Karpas-422 (cell line): Measurements from ENCODE around the gene CDS2. TPM values are rescaled to one million over a fixed set of nuclear protein-coding genes. Genes with fewer than 3 reads are reported as not detected.

Source experiments
- DNase-seq: peaks from one replicate; pipeline ENCODE4 v3.0.0-alpha.2; 2015
- H2AFZ ChIP-seq: fragments of 200-600 bp; sonication (generic); 2 replicates; pipeline ENCODE4 v1.6.1; 2014; ENCODE audit warnings: antibody characterized with exemption, low read length, mixed read lengths
- H3K27ac ChIP-seq: fragments of 200-600 bp; sonication (generic); 2 replicates; pipeline ENCODE4 v1.5.1; 2014; ENCODE audit warnings: mild to moderate bottlenecking, low read length, moderate library complexity
- H3K27me3 ChIP-seq: fragments of 200-600 bp; sonication (generic); 2 replicates; pipeline ENCODE4 v1.6.1; 2014; ENCODE audit warnings: low read length, mixed read lengths
- H3K36me3 ChIP-seq: fragments of 200-600 bp; sonication (generic); 2 replicates; pipeline ENCODE4 v1.6.1; 2014; ENCODE audit warnings: low read length, mixed read lengths; ENCODE audit not compliant: insufficient read depth
- H3K4me1 ChIP-seq: fragments of 200-600 bp; sonication (generic); 2 replicates; pipeline ENCODE4 v1.6.1; 2014; ENCODE audit warnings: mild to moderate bottlenecking, low read length, mixed read lengths
- H3K4me2 ChIP-seq: fragments of 200-600 bp; sonication (generic); 2 replicates; pipeline ENCODE4 v1.6.1; 2014; ENCODE audit warnings: low read length, low read depth, mild to moderate bottlenecking; ENCODE audit not compliant: poor library complexity, severe bottlenecking
- H3K4me3 ChIP-seq: fragments of 200-600 bp; sonication (generic); 2 replicates; pipeline ENCODE4 v1.5.1; 2014; ENCODE audit warnings: mild to moderate bottlenecking, antibody characterized with exemption, low read length, mixed read lengths
- H3K79me2 ChIP-seq: fragments of 200-600 bp; sonication (generic); 2 replicates; pipeline ENCODE4 v1.6.1; 2014; ENCODE audit warnings: mild to moderate bottlenecking, low read length, mixed read lengths
- H3K9ac ChIP-seq: fragments of 200-600 bp; sonication (generic); 2 replicates; pipeline ENCODE4 v1.6.0; 2014; ENCODE audit warnings: low read length
- H3K9me2 ChIP-seq: fragments of 200-600 bp; sonication (generic), shearing (Covaris generic); replicated peaks from 2 replicates; pipeline ENCODE4 v1.6.0; 2014; ENCODE audit warnings: mild to moderate bottlenecking, low read length, moderate library complexity; ENCODE audit not compliant: insufficient read depth
- H3K9me3 ChIP-seq: fragments of 300-700, 200-600 bp; sonication (generic); 2 replicates; pipeline ENCODE4 v1.6.1; 2014; ENCODE audit warnings: low read length, mixed read lengths
- H4K20me1 ChIP-seq: fragments of 200-600 bp; sonication (generic); 2 replicates; pipeline ENCODE4 v1.6.1; 2014; ENCODE audit warnings: mild to moderate bottlenecking, antibody characterized with exemption, low read length, low read depth; ENCODE audit not compliant: insufficient read depth
- total RNA-seq: library from RNA; depleted of rRNA; stranded (reverse); fragments of >200 nt; shearing (Covaris generic); gene quantifications from 2 replicates; pipeline ENCODE4 v1.2.3, GENCODE V29; 2014; ENCODE audit warnings: low replicate concordance

The CDS2 gene
- total RNA-seq, 1 experiment from 2014 or later: 26.8 TPM

DNA sequence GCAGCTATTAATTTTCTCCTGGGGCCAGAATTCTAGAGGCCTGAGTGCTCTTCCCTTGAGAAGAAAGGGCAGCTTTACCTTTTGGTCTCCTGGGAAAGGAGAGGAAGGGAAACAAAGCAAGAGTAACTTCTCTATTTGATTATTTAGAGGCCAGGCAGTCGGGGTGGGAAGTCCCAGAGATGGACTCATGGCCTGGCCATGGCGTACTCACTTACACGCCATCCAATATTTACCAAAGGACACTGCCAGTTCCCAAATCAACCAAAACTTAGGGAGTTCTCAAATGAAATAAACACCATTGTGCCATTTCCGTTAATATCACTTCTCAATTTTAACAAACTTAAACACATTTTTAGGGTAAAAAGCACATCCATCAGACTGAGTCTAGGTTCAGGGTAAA lies 76.6 kb downstream of the CDS2 start:
- H3K4me1 ChIP-seq: peaks cover 13% of the 10 kb centered on the region
- H3K4me2 ChIP-seq: no peak overlapping the region
- no peaks in the 10 kb centered on the region for H3K9me2 ChIP-seq
- H3K27ac ChIP-seq: no peak overlapping the region
- DNase-seq: no peak
- no peaks in the 10 kb centered on the region; the same call in 1 of the 2 replicates for H3K36me3 ChIP-seq
- no peaks in the 10 kb centered on the region for H3K27me3 ChIP-seq
- no peak overlapping the region for H3K4me3 ChIP-seq
- H3K9ac ChIP-seq: no peak overlapping the region
- H3K9me3 ChIP-seq: no peaks in the 10 kb centered on the region
- H3K79me2 ChIP-seq: no peaks in the 10 kb centered on the region
- H2AFZ ChIP-seq: no peak overlapping the region
- H4K20me1 ChIP-seq: no peaks in the 10 kb centered on the region

DNA sequence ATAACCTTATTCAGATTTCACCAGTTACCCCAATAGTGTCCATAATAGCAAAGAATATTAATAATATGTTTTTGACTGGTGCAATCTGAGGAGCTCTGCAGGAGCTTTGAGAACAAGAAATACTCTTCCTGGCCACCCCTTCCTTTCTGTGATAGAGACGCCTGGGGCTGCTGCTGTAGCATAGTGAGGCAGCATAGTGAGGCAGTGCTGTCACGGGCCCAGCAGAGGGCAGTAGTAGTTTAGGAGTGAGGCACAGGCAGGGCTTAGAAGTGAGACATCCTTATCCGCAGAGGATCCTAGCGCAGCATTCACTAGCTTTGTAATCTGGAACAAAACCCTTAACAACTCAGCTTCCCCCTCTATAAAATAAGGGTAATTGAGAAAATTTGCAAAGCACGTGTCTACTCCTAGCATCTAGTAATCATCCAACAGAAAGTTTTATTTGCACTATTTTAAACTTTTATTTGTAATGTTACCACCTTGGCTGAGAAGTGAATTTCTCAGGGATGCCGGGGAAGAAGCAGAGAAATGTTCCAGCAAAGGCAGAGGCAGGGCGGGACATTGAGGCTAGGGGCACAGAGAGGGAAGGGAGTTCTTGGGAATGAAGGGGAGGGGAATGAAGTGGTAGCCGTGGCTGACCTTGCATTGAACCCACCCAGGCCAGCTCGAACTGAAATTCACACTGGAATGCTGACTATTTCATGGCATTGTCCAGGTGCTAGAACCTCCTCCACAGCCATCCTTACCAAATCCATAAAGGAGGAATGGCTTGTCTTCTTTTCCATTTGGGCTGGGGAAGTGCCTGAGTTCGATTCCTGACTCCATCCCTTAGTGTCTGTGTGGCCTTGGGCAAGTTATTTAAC lies 78.8 kb downstream of the CDS2 start:
- DNase-seq: peak; percentile 92
- no peaks in the 10 kb centered on the region for H3K79me2 ChIP-seq
- H2AFZ ChIP-seq: no peak overlapping the region
- no peaks in the 10 kb centered on the region for H3K36me3 ChIP-seq
- no peaks in the 10 kb centered on the region for H3K9me3 ChIP-seq
- H3K4me3 ChIP-seq: no peak overlapping the region
- H3K27ac ChIP-seq: no peak overlapping the region
- H4K20me1 ChIP-seq: no peaks in the 10 kb centered on the region
- H3K4me1 ChIP-seq: peaks cover 13% of the 10 kb centered on the region
- no peak overlapping the region for H3K9ac ChIP-seq
- H3K27me3 ChIP-seq: no peaks in the 10 kb centered on the region
- no peak overlapping the region for H3K4me2 ChIP-seq
- H3K9me2 ChIP-seq: no peaks in the 10 kb centered on the region

DNA sequence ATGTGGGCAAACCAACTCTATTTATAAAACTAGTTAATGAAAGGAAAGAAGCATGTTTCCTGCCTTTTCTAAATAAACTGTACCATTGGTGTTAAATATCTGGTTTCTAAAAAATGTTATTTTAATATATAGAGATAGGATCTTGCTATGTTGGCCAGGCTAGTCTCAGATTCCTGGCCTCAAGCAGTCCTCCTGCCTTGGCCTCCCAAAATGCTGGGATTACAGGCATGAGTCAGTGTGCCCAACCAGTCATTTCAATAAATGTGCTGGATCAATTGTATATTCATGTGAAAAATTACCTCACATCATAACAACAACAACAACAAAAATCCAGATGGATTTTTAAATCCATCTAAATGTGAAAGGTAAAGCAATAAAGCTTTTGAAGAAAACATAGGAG lies 80.3 kb downstream of the CDS2 start:
- Histone ChIP-seq H3K9me3 (no peaks in the 10 kb centered on the region), H2AFZ (no peak overlapping the region), H3K27ac (no peak overlapping the region), H3K9me2 (no peaks in the 10 kb centered on the region), H3K9ac (no peak overlapping the region), H3K4me3 (no peak overlapping the region), H3K36me3 (no peaks in the 10 kb centered on the region), H3K4me2 (no peak overlapping the region), H3K4me1 (peaks cover 11% of the 10 kb centered on the region), H3K79me2 (no peaks in the 10 kb centered on the region), H3K27me3 (no peaks in the 10 kb centered on the region), H4K20me1 (no peaks in the 10 kb centered on the region)
- DNase-seq: no peak

DNA sequence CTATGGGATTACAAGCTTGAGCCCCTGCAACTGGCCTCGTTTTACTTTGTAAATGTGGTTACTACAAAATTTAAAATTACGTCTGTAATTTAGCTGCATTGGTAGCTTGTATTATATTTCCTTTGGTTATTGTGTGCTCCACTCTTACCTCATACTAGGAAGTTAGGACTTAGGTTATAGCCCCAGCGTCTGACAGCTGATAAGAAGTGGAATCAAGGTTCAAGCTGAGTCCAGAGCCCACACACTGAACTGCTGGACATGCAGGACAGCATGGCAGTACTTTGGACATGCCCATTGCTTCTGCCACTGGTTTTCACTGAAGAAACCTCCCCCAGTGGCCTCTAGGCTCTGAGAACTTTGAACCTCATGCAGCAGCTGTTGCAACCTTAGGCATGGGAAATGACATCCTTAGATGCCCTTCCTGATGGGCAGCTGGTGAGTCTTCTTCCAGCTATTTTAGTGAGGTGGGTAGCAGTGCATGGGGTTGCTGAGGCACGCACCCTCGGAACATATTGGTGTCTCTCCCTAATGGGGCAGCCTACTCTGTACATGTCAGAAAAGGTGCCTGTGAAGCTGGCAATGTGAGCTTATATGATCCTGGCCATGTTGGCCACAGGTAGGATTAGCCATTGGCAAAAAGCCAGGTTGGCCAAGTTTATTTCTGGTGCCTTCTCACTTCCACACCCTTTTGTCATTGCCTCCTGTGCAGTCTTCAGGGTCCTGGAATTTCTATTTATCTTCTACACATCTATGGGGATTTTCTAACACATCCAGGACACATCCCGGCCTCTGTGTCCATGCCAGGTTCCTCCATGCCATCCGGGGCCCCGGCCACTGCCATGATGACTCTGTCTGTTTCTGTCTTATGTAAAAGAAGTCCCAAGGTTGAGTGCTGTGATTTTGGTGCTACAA lies 85.3 kb downstream of the CDS2 start:
- no peak overlapping the region for H3K27ac ChIP-seq
- H3K79me2 ChIP-seq: no peaks in the 10 kb centered on the region

DNA sequence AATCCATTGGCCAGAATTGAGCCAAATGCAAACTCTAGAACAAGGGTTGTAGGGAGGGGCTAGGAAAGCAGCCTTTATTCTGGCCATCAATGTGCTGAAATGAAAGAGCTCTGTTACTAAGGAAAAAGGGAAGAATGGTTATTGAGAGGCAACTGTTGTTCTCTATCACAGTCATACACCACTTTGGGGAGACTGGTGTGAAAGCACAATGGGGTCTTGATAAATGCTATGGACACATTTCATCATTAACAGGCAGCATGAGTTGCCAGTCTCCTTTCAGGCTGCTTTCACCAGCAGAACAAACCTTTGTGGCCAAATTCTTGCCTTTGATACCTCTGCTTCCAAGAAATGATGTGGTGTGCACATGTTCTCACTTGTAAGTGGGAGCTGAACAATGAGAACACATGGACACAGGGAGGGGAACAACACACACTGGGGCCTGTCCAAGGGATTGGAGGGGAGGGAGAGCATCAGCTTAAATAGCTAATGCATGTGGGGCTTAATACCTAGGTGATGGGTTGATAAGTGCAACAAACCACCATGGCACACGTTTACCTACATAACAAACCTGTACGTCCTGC lies 86.2 kb downstream of the CDS2 start:
- H3K9ac ChIP-seq: no peak overlapping the region
- H4K20me1 ChIP-seq: no peaks in the 10 kb centered on the region
- no peaks in the 10 kb centered on the region for H3K79me2 ChIP-seq
- no peaks in the 10 kb centered on the region for H3K27me3 ChIP-seq
- no peaks in the 10 kb centered on the region for H3K9me3 ChIP-seq
- H3K4me1 ChIP-seq: peaks cover 14% of the 10 kb centered on the region
- no peak overlapping the region for H3K4me2 ChIP-seq
- no peak overlapping the region for H3K4me3 ChIP-seq
- no peak for DNase-seq
- H2AFZ ChIP-seq: no peak overlapping the region
- no peaks in the 10 kb centered on the region for H3K9me2 ChIP-seq
- H3K36me3 ChIP-seq: no peaks in the 10 kb centered on the region
- no peak overlapping the region for H3K27ac ChIP-seq

More for the DNA sequence above, 85.3 kb downstream of the CDS2 start:
- Histone ChIP-seq H3K27me3 (no peaks in the 10 kb centered on the region), H3K9ac (no peak overlapping the region), H3K4me1 (peaks cover 14% of the 10 kb centered on the region), H2AFZ (no peak overlapping the region), H3K9me3 (no peaks in the 10 kb centered on the region), H3K4me3 (no peak overlapping the region), H3K36me3 (no peaks in the 10 kb centered on the region), H3K9me2 (no peaks in the 10 kb centered on the region), H3K4me2 (no peak overlapping the region), H4K20me1 (no peaks in the 10 kb centered on the region)
- DNase-seq: no peak

DNA sequence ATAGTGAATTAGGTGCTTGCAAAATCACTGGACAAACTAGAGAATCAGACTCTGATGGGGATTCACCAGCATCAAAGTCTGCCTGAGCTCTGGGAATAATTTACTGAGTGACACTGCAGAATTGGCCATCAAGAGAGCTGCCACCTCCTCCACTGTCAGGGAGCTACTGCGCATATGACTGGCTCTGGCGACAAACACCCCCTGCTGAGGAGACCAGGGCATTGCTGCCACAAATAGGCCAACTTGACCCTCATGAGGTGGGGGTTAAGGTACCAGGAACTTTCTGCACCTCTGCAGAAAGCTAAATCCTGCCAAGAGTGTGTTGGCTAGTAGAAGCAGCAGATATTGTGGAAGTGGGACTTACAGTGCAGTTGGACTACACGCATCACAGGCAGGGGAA lies 88.0 kb downstream of the CDS2 start:
- H3K27me3 ChIP-seq: no peaks in the 10 kb centered on the region
- H3K9me2 ChIP-seq: no peaks in the 10 kb centered on the region
- peaks cover 14% of the 10 kb centered on the region for H3K4me1 ChIP-seq
- no peak overlapping the region for H3K4me2 ChIP-seq
- DNase-seq: no peak
- no peak overlapping the region for H3K27ac ChIP-seq
- no peak overlapping the region for H2AFZ ChIP-seq
- no peaks in the 10 kb centered on the region for H3K79me2 ChIP-seq
- H4K20me1 ChIP-seq: no peaks in the 10 kb centered on the region
- H3K4me3 ChIP-seq: no peak overlapping the region
- no peaks in the 10 kb centered on the region for H3K36me3 ChIP-seq
- H3K9ac ChIP-seq: no peak overlapping the region
- no peaks in the 10 kb centered on the region for H3K9me3 ChIP-seq

DNA sequence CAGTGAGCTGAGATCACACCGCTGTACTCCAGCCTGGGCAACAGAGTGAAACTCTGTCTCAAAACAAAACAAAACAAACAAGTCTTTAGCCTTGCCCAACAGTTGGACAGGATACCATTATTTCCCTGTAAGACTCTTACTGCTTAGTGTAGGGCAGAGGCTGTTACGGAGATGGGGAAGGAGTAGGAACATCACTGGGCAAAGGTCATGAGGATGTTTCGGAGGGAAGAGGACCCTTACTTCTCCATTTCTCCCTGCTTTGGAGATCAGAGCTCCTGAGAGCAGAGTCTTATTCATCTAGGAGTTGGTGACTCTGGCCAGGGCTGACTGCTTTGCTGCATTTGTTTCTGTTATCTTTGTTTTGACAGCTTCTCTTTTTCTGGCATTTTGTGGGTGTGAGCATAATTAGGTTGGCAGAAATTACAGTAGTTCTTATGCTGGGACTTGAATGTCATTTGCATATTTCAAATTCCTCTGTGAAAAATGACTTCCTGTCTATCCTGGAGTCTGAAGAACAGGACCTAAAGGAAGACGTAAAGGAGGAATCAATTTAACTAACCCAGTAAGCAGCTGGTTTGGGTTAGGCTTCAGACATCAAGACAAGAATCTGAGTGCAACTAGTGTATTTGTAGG lies 89.0 kb downstream of the CDS2 start:
- H3K4me2 ChIP-seq: no peak overlapping the region
- no peak for DNase-seq
- H3K4me1 ChIP-seq: peaks cover 14% of the 10 kb centered on the region
- no peaks in the 10 kb centered on the region for H3K36me3 ChIP-seq
- H3K9ac ChIP-seq: no peak overlapping the region
- H3K9me3 ChIP-seq: no peaks in the 10 kb centered on the region
- H3K9me2 ChIP-seq: no peaks in the 10 kb centered on the region
- no peak overlapping the region for H3K27ac ChIP-seq
- no peak overlapping the region for H2AFZ ChIP-seq
- H3K4me3 ChIP-seq: no peak overlapping the region
- no peaks in the 10 kb centered on the region for H3K27me3 ChIP-seq
- no peaks in the 10 kb centered on the region for H4K20me1 ChIP-seq
- no peaks in the 10 kb centered on the region for H3K79me2 ChIP-seq
